ENCODE data around the gene APOD. TPM values are rescaled to one million over a fixed set of nuclear protein-coding genes. Genes with fewer than 3 reads are reported as not detected.

APOD gene
- total RNA-seq, 4 donors from 2014 or later, result 13.6 to 319 (median 55.9) TPM

GRCh38 chr3:195573611-195574496 lies 9.9 kb downstream of the APOD start:
- peaks cover 0 to under 1% (median 0%) of the 10 kb centered on the region in 3 donors for H3K36me3 ChIP-seq
- no peak overlapping the region for H3K27ac ChIP-seq
- H3K4me3 ChIP-seq, result no peak overlapping the region
- WGBS, 2 donors, result 91 to 93% methylated on average over 17 to 18 of the region's 19 CpGs
- no peaks in the 10 kb centered on the region for H3K4me1 ChIP-seq
- DNase-seq, result no peak
- no peaks in the 10 kb centered on the region for H3K27me3 ChIP-seq
- no peaks in the 10 kb centered on the region for H3K9me3 ChIP-seq
- TF ChIP-seq POLR2A (IDR thresholded peaks at IDR 0.05) (no peak), CTCF (IDR thresholded peaks at IDR 0.05) (no peak)
- intact Hi-C loops (cut with DNase I), result no loop called here

- H3K36me3 ChIP-seq, result no peaks in the 10 kb centered on the region
- peaks cover 0 to 7% (median 0%) of the 10 kb centered on the region in 3 donors for H3K4me1 ChIP-seq
- H3K4me3 ChIP-seq, result no peak overlapping the region
- H3K27me3 ChIP-seq, result peaks cover 0 to 9% (median 0%) of the 10 kb centered on the region in 4 donors
- H3K27ac ChIP-seq, result no peak overlapping the region
- TF ChIP-seq CTCF (IDR thresholded peaks at IDR 0.05), result no peak
- whole genome bisulfite sequencing, 2 donors, result 75 to 82% methylated on average over 6 of the region's 6 CpGs
- H3K9me3 ChIP-seq, result no peaks in the 10 kb centered on the region
- no peak for DNase-seq
- intact Hi-C loops (cut with DNase I), result no loop called here
Observed at GRCh38 chr3:195571361-195571760, 12.4 kb downstream of the APOD start.

- no peaks in the 10 kb centered on the region for H3K9me3 ChIP-seq
- WGBS, 2 donors, result 77 to 91% methylated on average over 7 to 8 of the region's 9 CpGs
- DNase-seq, result no peak
- H3K27ac ChIP-seq, result no peak overlapping the region
- intact Hi-C loops (cut with DNase I), result no loop called here
- H3K4me3 ChIP-seq, result no peak overlapping the region
- no peaks in the 10 kb centered on the region for H3K36me3 ChIP-seq
- TF ChIP-seq CTCF (IDR thresholded peaks at IDR 0.05) (no peak), POLR2A (IDR thresholded peaks at IDR 0.05) (no peak)
- H3K27me3 ChIP-seq, result peaks cover 0 to 14% (median 0%) of the 10 kb centered on the region in 4 donors
- peaks cover 0 to 7% (median 0%) of the 10 kb centered on the region in 3 donors for H3K4me1 ChIP-seq
Observed at GRCh38 chr3:195570912-195571311, 12.8 kb downstream of the APOD start.

DNA sequence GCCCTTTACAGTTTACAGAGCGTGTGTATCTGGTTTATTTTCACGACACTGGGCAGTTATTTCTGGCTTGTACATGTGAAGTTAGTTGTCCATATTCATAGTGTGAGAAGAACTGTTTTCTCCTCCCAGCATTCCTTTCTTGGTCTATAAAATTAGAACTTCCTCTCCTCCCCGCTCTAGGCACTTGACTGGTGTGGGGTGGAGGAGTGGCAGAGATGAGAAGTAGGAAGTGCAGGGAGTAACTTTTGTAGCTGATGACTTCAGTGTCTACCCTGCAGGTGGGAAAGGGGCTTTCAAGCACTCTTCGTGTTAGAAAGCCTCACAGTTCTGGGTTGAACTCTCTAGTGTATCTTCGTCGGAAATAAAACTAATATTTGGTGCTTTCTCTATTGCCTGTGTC lies 13.4 kb downstream of the APOD start:
- Histone ChIP-seq H3K36me3 (no peaks in the 10 kb centered on the region), H3K27ac (no peak overlapping the region), H3K27me3 (peaks cover 0 to 16% (median 0%) of the 10 kb centered on the region in 4 donors), H3K4me3 (no peak overlapping the region), H3K9me3 (no peaks in the 10 kb centered on the region), H3K4me1 (peaks cover 0 to 7% (median 0%) of the 10 kb centered on the region in 3 donors)
- no peak for DNase-seq
- intact Hi-C loops (cut with DNase I), result no loop called here
- no peak for TF ChIP-seq CTCF (IDR thresholded peaks at IDR 0.05)
- no peak for TF ChIP-seq POLR2A (IDR thresholded peaks at IDR 0.05)
- 78 to 83% methylated on average over 6 of the region's 6 CpGs for WGBS, 2 donors

DNA sequence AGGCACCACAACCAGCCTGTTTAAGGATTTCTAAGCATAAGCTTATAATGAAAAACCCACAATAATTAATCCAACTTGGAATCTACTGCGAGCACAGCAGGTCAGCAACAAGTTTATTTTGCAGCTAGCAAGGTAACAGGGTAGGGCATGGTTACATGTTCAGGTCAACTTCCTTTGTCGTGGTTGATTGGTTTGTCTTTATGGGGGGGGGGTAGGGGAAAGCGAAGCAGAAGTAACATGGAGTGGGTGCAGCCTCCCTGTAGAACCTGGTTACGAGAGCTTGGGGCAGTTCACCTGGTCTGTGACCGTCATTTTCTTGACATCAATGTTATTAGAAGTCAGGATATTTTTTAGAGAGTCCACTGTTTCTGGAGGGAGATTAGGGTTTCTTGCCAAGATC lies 15.1 kb downstream of the APOD start:
- 78 to 90% methylated on average over 5 of the region's 5 CpGs for WGBS, 2 donors
- no peak overlapping the region for H3K27ac ChIP-seq

More for the DNA sequence above, 15.1 kb downstream of the APOD start:
- H3K4me3 ChIP-seq, result no peak overlapping the region
- TF ChIP-seq CTCF (IDR thresholded peaks at IDR 0.05), result no peak
- no peak for TF ChIP-seq POLR2A (IDR thresholded peaks at IDR 0.05)
- H3K4me1 ChIP-seq, result peaks cover 0 to 7% (median 0%) of the 10 kb centered on the region in 3 donors
- no peaks in the 10 kb centered on the region for H3K9me3 ChIP-seq
- no peak for DNase-seq
- H3K27me3 ChIP-seq, result peaks cover 0 to 16% (median 0%) of the 10 kb centered on the region in 4 donors
- intact Hi-C loops (cut with DNase I), result no loop called here
- H3K36me3 ChIP-seq, result no peaks in the 10 kb centered on the region
